GM19455 (cell line): ENCODE measurements around the gene SAT2.
"Not testable (repeated sequence)": the region's sequence is repeated elsewhere in the genome, so short reads cannot be mapped to it uniquely, and the experiment has no call there.

Experiments used
- ATAC-seq: cut with Tn5 transposase; IDR thresholded peaks from one replicate; pipeline ENCODE4 v1.9.1; 2021; ENCODE audit not compliant: unreplicated experiment

The SAT2 gene

GRCh38 chr17:7627250-7628121, at the start of gene SAT2:
SAT2 (minus strand) TSS chr17:7627821; CDS start chr17:7627635, 186 bp downstream.
- peak; percentile 82 for ATAC-seq

DNA sequence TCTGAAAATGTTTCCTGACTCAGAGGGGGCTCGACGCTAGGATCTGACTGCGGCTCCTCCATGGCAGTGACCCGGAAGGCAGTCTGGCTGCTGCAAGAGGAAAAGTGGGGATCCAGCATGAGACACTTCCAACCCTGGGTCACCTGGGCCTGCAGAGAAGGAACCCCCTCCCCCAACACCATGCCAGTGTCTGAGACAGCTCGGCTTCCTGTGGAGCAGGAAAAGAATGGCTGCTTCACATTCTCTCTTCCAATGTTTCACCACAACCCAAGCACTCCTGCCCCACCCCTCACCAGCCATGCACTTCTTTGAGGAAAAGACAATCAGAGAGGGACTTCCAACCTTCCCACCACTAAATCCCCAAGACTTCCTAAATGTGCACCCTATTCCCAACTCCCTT, 48.9 kb upstream of the SAT2 start:
- ATAC-seq: no peak

DNA sequence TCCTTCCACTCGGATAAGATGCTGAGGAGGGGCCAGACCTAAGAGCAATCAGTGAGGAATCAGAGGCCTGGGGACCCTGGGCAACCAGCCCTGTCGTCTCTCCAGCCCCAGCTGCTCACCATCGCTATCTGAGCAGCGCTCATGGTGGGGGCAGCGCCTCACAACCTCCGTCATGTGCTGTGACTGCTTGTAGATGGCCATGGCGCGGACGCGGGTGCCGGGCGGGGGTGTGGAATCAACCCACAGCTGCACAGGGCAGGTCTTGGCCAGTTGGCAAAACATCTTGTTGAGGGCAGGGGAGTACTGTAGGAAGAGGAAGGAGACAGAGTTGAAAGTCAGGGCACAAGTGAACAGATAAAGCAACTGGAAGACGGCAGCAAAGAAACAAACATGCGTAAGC, 47.3 kb upstream of the SAT2 start:
- ATAC-seq: no peak

DNA sequence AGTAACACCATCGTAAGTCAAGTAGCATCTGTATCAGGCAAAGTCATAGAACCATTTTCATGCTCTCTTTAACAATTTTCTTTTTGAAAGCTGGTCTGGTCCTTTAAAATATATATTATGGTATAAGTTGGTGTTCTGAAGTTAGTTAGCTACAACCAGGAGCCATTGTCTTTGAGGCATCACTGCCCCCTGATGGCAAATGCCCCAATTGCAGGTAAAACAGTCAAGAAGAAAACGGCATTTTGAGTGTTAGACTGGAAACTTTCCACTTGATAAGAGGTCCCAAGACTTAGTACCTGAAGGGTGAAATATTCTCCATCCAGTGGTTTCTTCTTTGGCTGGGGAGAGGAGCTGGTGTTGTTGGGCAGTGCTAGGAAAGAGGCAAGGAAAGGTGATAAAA, 45.6 kb upstream of the SAT2 start:
- no peak for ATAC-seq

DNA sequence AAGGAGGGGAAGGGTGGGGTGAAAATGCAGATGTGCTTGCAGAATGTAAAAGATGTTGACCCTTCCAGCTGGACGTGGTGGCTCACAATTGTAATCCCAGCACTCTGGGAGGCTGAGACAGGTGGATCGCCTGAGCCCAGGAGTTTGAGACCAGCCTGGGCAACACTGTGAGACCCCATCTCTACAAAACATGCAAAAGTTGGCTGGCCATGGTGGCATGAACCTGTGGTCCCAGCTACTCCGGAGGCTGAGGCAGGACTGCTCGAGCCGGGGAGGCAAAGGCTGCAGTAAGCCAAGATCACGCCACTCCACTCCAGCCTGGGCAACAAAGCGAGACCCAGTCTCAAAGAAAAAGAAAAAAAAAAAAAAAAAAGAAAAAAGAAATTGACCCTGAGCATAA, 40.9 kb upstream of the SAT2 start:
- no peak for ATAC-seq

DNA sequence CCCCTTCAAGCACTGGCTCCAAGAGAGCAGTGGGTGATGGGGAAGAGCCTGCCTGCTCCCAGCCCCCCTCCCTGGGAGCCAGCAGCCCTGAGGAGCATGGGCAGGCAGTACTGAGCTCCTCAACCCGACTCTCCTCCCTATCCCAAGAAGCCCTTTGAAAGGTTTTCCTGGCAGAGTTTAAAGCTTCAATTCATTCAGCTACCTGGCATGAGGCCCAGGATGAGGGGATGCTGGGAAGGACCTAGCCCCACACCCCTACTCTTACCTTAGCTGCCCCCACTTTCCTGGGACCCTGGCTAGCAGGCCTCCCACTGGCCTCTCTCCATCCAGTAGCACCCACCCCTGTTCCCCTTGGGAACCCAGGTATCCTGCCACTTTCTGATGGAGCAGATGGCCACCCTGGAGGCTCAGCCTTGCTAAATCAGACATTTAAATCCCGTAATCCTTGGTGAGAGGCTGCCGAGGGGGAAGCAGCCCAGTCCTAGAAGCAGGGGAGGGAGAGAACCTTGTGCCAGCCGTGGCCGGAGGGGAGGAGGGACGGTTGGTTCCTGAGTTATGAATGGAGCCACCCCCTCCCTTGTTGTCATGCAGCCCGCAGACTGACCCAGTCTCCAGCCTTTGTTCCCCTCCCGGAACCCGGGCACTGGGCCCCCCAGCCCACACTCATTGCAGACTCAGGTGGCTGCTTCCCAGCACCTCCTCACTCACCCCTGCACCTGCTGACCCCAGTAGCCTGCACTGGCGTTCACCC, 40.2 kb upstream of the SAT2 start:
- no peak for ATAC-seq

DNA sequence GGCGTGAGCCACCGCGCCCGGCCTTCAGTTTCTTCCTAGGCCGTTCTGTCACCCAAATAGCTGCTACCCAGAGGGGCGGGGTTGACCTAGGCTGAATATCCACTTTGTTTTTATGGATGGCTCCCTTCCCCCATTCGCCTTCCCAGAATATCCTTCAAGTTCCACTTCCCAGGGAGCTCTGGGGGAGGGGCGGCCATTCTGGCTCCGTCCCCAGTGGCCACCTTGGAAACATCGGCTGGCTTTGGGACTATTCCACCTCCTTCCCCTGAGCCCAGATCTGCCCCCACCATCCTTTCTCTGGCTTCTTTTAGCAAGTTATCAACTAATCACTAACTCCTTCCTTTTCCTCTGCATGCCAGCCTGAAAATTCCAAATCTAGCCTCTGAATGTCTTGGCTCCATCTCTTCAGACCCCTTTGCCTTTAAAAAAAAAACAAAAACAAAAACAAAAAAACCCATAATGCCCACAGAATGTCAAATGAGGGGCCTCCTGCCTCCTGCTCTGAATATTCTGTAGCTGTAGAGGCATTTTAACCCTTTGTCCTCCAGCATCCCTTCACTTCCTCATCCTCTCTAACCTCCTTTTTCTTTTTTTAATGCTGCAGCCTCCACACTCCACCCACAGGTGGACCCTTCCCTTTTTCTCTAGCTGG, 29.5 kb upstream of the SAT2 start:
- no peak for ATAC-seq

- no peak for ATAC-seq
Measured at GRCh38 chr17:7655541-7655840, 27.9 kb upstream of the SAT2 start.

DNA sequence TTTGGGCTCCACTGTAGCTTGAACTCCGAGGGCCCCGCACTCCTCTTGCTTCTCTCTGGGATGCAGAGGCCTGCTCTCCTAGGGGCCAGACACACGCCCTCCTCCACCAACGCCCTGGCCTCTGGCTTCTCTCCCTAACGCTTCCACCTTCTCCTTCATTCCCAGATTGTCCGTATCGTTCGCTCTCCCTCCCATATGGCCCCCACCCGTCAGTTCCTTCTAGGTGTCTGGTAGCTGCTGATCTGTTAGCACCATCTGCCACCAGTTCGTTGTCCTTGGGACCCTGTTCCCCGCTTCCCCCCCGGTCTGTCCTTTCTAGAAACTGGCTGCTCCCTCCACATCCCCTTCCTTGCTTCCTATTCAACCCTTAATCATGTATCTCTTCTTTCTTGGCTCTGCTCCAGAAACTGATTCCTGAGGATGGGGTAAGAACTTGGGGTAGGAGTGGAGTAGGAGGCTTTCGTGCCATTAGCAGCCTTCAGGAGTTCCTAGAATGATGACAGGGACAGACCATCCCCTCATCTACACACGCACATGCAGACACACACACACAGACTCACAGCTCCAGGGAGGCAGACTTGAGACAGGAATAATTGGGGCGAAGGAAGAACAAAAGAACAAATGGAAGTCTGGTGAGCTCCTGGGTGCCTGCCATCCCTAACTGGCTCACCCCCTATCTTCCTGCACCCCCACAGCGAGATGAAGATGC, 27.4 kb upstream of the SAT2 start:
- ATAC-seq: no peak

- ATAC-seq: no peak
Measured at GRCh38 chr17:7652388-7653356, 25.1 kb upstream of the SAT2 start.

GRCh38 chr17:7651665-7652387, 24.2 kb upstream of the SAT2 start:
- ATAC-seq: no peak

GRCh38 chr17:7651097-7651664, 23.6 kb upstream of the SAT2 start:
- ATAC-seq: no peak

- no peak for ATAC-seq
Measured at GRCh38 chr17:7650509-7651096, 23.0 kb upstream of the SAT2 start, which contains the start of gene ATP1B2. ATP1B2 (plus strand) TSS chr17:7650926; CDS start chr17:7651519, 593 bp downstream.

DNA sequence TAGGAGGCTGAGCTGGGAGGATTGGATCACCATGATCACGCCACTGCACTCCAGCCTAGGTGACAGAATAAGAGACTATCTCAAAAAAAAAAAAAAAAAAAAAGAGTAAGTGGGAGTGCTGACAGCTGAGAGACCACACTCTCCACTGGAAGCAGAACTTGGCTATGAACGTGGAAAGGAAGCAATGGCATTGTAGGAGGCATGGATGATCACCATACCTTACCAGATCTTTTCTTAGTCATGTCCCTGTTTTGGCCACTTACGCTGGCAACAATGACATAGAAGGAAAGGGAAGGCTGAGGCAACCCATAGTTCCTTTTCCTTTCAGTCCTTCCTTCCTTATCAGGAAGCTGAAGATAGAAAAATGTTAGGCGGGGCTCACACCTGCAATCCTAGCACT, 19.4 kb upstream of the SAT2 start:
- ATAC-seq: no peak

- no peak for ATAC-seq
Measured at GRCh38 chr17:7646457-7646856, 18.8 kb upstream of the SAT2 start.

GRCh38 chr17:7644775-7645174, 17.2 kb upstream of the SAT2 start:
- no peak for ATAC-seq

DNA sequence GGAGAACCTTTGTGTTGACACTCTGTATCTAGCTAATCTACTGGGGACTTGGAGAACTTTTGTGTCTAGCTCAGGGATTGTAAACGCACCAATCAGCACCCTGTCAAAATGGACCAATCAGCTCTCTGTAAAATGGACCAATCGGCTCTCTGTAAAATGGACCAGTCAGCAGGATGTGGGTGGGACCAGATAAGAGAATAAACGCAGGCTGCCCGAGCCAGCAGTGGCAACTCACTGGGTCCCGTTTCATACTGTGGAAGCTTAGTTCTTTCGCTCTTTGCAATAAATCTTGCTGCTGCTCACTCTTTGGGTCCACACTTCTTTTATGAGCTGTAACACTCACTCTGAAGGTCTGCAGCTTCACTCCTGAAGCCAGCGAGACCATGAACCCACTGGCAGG, 14.0 kb upstream of the SAT2 start:
- ATAC-seq: not testable (repeated sequence)

GRCh38 chr17:7640783-7641182, 13.2 kb upstream of the SAT2 start:
- no peak for ATAC-seq

DNA sequence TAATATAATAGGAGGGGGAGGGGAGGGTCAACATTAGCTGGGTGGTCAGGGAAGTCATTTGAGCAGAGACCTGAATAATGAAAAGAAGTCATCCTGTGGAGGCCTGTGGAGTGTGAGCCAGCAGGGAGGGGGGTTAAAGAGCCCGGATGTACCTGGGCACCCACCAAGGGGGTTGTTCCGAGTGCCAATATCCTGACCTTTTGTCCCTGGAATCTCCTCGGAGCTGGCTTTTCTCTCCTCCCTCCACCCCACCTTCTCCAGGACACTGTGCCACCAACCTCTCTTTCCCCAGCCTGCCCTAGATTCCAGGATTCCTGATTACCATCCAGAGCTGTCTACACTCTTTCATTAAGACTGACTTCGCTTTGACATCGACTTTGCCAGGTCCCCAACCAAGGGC, 8.5 kb upstream of the SAT2 start:
- no peak for ATAC-seq
